ENCODE results near the gene LHPP. TPM values are rescaled to one million over a fixed set of nuclear protein-coding genes. Genes with fewer than 3 reads are reported as not detected.

The LHPP gene
- total and polyA plus RNA-seq, 10 donors = 16.8 to 36.8 (median 23.5) TPM

- no peak for DNase-seq
- no peak overlapping the region for H3K27ac ChIP-seq
- H3K4me3 ChIP-seq = no peak overlapping the region
- intact Hi-C loops (cut with DNase I; ENCODE audit: low total_unique reads) = no loop called here
- no peaks in the 10 kb centered on the region for H3K36me3 ChIP-seq
- peaks cover 0 to 6% (median 2%) of the 10 kb centered on the region in 6 donors for H3K4me1 ChIP-seq
- no peaks in the 10 kb centered on the region for H3K9me3 ChIP-seq
- TF ChIP-seq POLR2AphosphoS5 (IDR thresholded peaks at IDR 0.05) (no peak), POLR2A (IDR thresholded peaks at IDR 0.05) (no peak)
- TF ChIP-seq, protein P1, sequence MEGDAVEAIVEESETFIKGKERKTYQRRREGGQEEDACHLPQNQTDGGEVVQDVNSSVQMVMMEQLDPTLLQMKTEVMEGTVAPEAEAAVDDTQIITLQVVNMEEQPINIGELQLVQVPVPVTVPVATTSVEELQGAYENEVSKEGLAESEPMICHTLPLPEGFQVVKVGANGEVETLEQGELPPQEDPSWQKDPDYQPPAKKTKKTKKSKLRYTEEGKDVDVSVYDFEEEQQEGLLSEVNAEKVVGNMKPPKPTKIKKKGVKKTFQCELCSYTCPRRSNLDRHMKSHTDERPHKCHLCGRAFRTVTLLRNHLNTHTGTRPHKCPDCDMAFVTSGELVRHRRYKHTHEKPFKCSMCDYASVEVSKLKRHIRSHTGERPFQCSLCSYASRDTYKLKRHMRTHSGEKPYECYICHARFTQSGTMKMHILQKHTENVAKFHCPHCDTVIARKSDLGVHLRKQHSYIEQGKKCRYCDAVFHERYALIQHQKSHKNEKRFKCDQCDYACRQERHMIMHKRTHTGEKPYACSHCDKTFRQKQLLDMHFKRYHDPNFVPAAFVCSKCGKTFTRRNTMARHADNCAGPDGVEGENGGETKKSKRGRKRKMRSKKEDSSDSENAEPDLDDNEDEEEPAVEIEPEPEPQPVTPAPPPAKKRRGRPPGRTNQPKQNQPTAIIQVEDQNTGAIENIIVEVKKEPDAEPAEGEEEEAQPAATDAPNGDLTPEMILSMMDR (IDR thresholded peaks at IDR 0.05 in 8 of 11, conservative IDR thresholded peaks at IDR 0.05 in 3 of 11) = no peak
- WGBS, 5 donors = 66 to 80% (median 74%) methylated on average over 7 of the region's 7 CpGs
- H3K27me3 ChIP-seq (replicated peaks in 1 of 7) = peaks cover 0 to 68% (median 27%) of the 10 kb centered on the region in 7 donors
Observed at GRCh38 chr10:124455441-124455840, 6.2 kb upstream of the LHPP start.

- WGBS, 5 donors = 92 to 99% (median 97%) methylated on average over 4 of the region's 4 CpGs
- Histone ChIP-seq H3K4me1 (peaks cover 0 to 16% (median 12%) of the 10 kb centered on the region in 6 donors), H3K9me3 (no peaks in the 10 kb centered on the region), H3K4me3 (no peak overlapping the region), H3K27ac (no peak overlapping the region), H3K36me3 (no peaks in the 10 kb centered on the region), H3K27me3 (replicated peaks in 1 of 7) (peaks cover 0 to 38% (median 9%) of the 10 kb centered on the region in 7 donors)
- no peak for DNase-seq
- intact Hi-C loops (cut with DNase I; ENCODE audit: low total_unique reads) = no loop called here
- TF ChIP-seq, protein P1 (IDR thresholded peaks at IDR 0.05 in 8 of 11, conservative IDR thresholded peaks at IDR 0.05 in 3 of 11) = no peak
- no peak for TF ChIP-seq POLR2AphosphoS5 (IDR thresholded peaks at IDR 0.05)
- TF ChIP-seq POLR2A (IDR thresholded peaks at IDR 0.05) = no peak
Observed at GRCh38 chr10:124458473-124458872, 3.1 kb upstream of the LHPP start.

- Histone ChIP-seq H3K4me1 (peaks cover 0 to 16% (median 12%) of the 10 kb centered on the region in 6 donors), H3K27ac (no peak overlapping the region), H3K36me3 (no peaks in the 10 kb centered on the region), H3K9me3 (no peaks in the 10 kb centered on the region), H3K4me3 (no peak overlapping the region), H3K27me3 (replicated peaks in 1 of 7) (peaks cover 0 to 33% (median 8%) of the 10 kb centered on the region in 7 donors)
- 77 to 86% (median 82%) methylated on average over 2 of the region's 2 CpGs for WGBS, 5 donors
- DNase-seq = no peak
- intact Hi-C loops (cut with DNase I; ENCODE audit: low total_unique reads) = no loop called here
- no peak for TF ChIP-seq POLR2AphosphoS5 (IDR thresholded peaks at IDR 0.05)
Observed at GRCh38 chr10:124458889-124459288, 2.7 kb upstream of the LHPP start.

- H3K4me1 ChIP-seq = peaks cover 0 to 20% (median 17%) of the 10 kb centered on the region in 6 donors
- no peak overlapping the region for H3K27ac ChIP-seq
- intact Hi-C loops (cut with DNase I; ENCODE audit: low total_unique reads) = no loop called here
- no peak overlapping the region for H3K4me3 ChIP-seq
- TF ChIP-seq POLR2AphosphoS5 (IDR thresholded peaks at IDR 0.05) (no peak), POLR2A (IDR thresholded peaks at IDR 0.05) (no peak)
- TF ChIP-seq, protein P1 (IDR thresholded peaks at IDR 0.05 in 8 of 11, conservative IDR thresholded peaks at IDR 0.05 in 3 of 11) = no peak
- H3K9me3 ChIP-seq = no peaks in the 10 kb centered on the region
- WGBS, 5 donors = 67 to 81% (median 75%) methylated on average over 1 of the region's 1 CpG
- peaks cover 0 to 28% (median 3%) of the 10 kb centered on the region in 7 donors for H3K27me3 ChIP-seq (replicated peaks in 1 of 7)
- DNase-seq = no peak
- H3K36me3 ChIP-seq = no peaks in the 10 kb centered on the region
Observed at GRCh38 chr10:124459395-124459794, 2.2 kb upstream of the LHPP start.

- Histone ChIP-seq H3K9me3 (no peaks in the 10 kb centered on the region), H3K27ac (no peak overlapping the region), H3K4me3 (no peak overlapping the region), H3K36me3 (no peaks in the 10 kb centered on the region), H3K27me3 (replicated peaks in 1 of 7) (peaks cover 0 to 21% (median 0%) of the 10 kb centered on the region in 7 donors), H3K4me1 (peaks cover 7 to 28% (median 24%) of the 10 kb centered on the region in 6 donors)
- intact Hi-C loops (cut with DNase I; ENCODE audit: low total_unique reads) = no loop called here
- TF ChIP-seq POLR2AphosphoS5 (IDR thresholded peaks at IDR 0.05) (no peak), POLR2A (IDR thresholded peaks at IDR 0.05) (no peak)
- TF ChIP-seq, protein P1 (IDR thresholded peaks at IDR 0.05 in 8 of 11, conservative IDR thresholded peaks at IDR 0.05 in 3 of 11) = no peak
- no peak for DNase-seq
- 56 to 89% (median 84%) methylated on average over 4 to 5 of the region's 5 CpGs for WGBS, 5 donors
Observed at GRCh38 chr10:124460144-124460543, 1.5 kb upstream of the LHPP start.

Measured in spleen (tissue), 11 donors.